HCT116 (cell line): ENCODE results near the gene GGA1.

Experiments used
- CTCF ChIP-seq, 3 experiments: fragments of 200-600 bp in 1 of 3; sonication (generic) in 1 of 3; IDR thresholded peaks in 2 of 3; conservative IDR thresholded peaks in 1 of 3; 2 replicates each; pipeline ENCODE4 v1.5.1; 2012 to 2017; ENCODE audit warnings: low read depth in 2 of 3, low read length in 2 of 3, antibody characterized with exemption in 1 of 3, borderline replicate concordance in 1 of 3, control low read depth in 1 of 3, mild to moderate bottlenecking in 1 of 3, mixed read lengths in 1 of 3, mixed run types in 1 of 3, moderate library complexity in 1 of 3; ENCODE audit not compliant: insufficient read depth in 1 of 3
- EZH2 ChIP-seq: fragments of 200-600 bp; sonication (generic); IDR thresholded peaks from 2 replicates; pipeline ENCODE4 v1.6.1; 2017; ENCODE audit warnings: antibody characterized with exemption, mixed run types
- TCF7L2 ChIP-seq: IDR thresholded peaks from 2 replicates; pipeline ENCODE4 v1.7.0; 2011; ENCODE audit warnings: borderline replicate concordance, inconsistent platforms; ENCODE audit not compliant: insufficient read depth, insufficient read length; ENCODE audit errors: extremely low read depth

- no peak for TF ChIP-seq EZH2
- TF ChIP-seq CTCF (IDR thresholded peaks at IDR 0.05 in 2 of 3, conservative IDR thresholded peaks at IDR 0.05 in 1 of 3; ENCODE audit: borderline replicate concordance in 1 of 3, insufficient read depth in 1 of 3, low read depth in 2 of 3, low read length in 2 of 3), result no peak
- no peak for TF ChIP-seq TCF7L2
Observed at GRCh38 chr22:37607935-37608476, 628 bp upstream of the GGA1 start.
